IMR-90 (cell line): ENCODE measurements around the gene RELN. TPM values are rescaled to one million over a fixed set of nuclear protein-coding genes. Genes with fewer than 3 reads are reported as not detected.

ENCODE experiments used
- ATAC-seq: fragments of 200-7000 bp; cut with Tn5 transposase; 2 replicates; pipeline ENCODE4 v1.9.1; 2020; ENCODE audit warnings: low read depth, mild to moderate bottlenecking, moderate library complexity
- BruUV-seq: library from RNA; stranded (reverse); fragments of 400-500 nt; replicated peaks from 2 replicates; lab custom pipeline; 2021; lab: Mats Ljungman, UMichigan
- CTCF ChIA-PET: fragments of 300-600 bp; formaldehyde crosslinking; extraction: SDS; loops from one replicate; lab custom pipeline; 2021; ENCODE audit warnings: antibody characterized with exemption; lab: Yijun Ruan, JAX
- POLR2A ChIA-PET: fragments of 300-600 bp; sonication (Branson Sonifier 250); formaldehyde crosslinking; loops from one replicate; lab custom pipeline; 2022; ENCODE audit warnings: antibody characterized with exemption; ENCODE audit not compliant: unreplicated experiment; lab: Charles Lee
- DNase-seq: peaks from one replicate; pipeline ENCODE4 v3.0.0; 2013
- H2AFZ ChIP-seq: replicated peaks from 2 replicates; pipeline ENCODE3; 2013; ENCODE audit warnings: low read length, mild to moderate bottlenecking; ENCODE audit not compliant: poor library complexity
- H2AK5ac ChIP-seq: 2 replicates; pipeline ENCODE4 v1.6.1; 2013; ENCODE audit warnings: low read depth, low read length, inconsistent platforms
- H2AK9ac ChIP-seq: replicated peaks from 2 replicates; pipeline ENCODE3; 2013; ENCODE audit warnings: mild to moderate bottlenecking, low read depth, low read length, moderate library complexity; ENCODE audit not compliant: poor library complexity
- H2BK120ac ChIP-seq: 2 replicates; pipeline ENCODE4 v1.6.1; 2013; ENCODE audit warnings: low read depth, low read length, inconsistent platforms
- H2BK15ac ChIP-seq: 3 replicates; pipeline ENCODE4 v1.6.1; 2013; ENCODE audit warnings: low read depth, low read length, inconsistent platforms
- H2BK20ac ChIP-seq: 2 replicates; pipeline ENCODE4 v1.6.1; 2013; ENCODE audit warnings: low read depth, mild to moderate bottlenecking, inconsistent platforms, low read length, moderate library complexity
- H2BK5ac ChIP-seq: 2 replicates; pipeline ENCODE4 v1.6.1; 2013; ENCODE audit warnings: mild to moderate bottlenecking, low read depth, low read length, inconsistent platforms; ENCODE audit not compliant: poor library complexity, severe bottlenecking
- H3K14ac ChIP-seq: replicated peaks from 2 replicates; pipeline ENCODE4 v1.6.1; 2013; ENCODE audit warnings: low read depth, low read length, inconsistent platforms
- H3K18ac ChIP-seq: 2 replicates; pipeline ENCODE4 v1.6.1; 2013; ENCODE audit warnings: low read depth, low read length, control low read depth
- H3K23ac ChIP-seq: 2 replicates; pipeline ENCODE4 v1.6.1; 2013; ENCODE audit warnings: low read depth, low read length, inconsistent platforms
- H3K27ac ChIP-seq: 2 replicates; pipeline ENCODE4 v1.5.1; 2013; ENCODE audit warnings: mild to moderate bottlenecking, control low read depth, low read length; ENCODE audit not compliant: insufficient read depth
- H3K27me3 ChIP-seq: 2 replicates; pipeline ENCODE4 v1.6.1; 2013; ENCODE audit warnings: low read length; ENCODE audit not compliant: control insufficient read depth, insufficient read depth
- H3K36me3 ChIP-seq: 2 replicates; pipeline ENCODE4 v1.6.1; 2013; ENCODE audit warnings: low read length, mixed read lengths; ENCODE audit not compliant: control insufficient read depth, insufficient read depth
- H3K4ac ChIP-seq: 2 replicates; pipeline ENCODE4 v1.6.1; 2013; ENCODE audit warnings: low read depth, low read length, inconsistent platforms
- H3K4me1 ChIP-seq: 2 replicates; pipeline ENCODE4 v1.6.1; 2013; ENCODE audit warnings: low read length, mixed read lengths; ENCODE audit not compliant: control insufficient read depth, insufficient read depth
- H3K4me2 ChIP-seq: 2 replicates; pipeline ENCODE4 v1.6.1; 2013; ENCODE audit warnings: low read depth, mild to moderate bottlenecking, control low read depth, low read length, moderate library complexity
- H3K4me3 ChIP-seq: 2 replicates; pipeline ENCODE4 v1.5.1; 2013; ENCODE audit warnings: low read depth, mild to moderate bottlenecking, control low read depth, low read length, moderate library complexity; ENCODE audit not compliant: insufficient read depth
- H3K56ac ChIP-seq: 2 replicates; pipeline ENCODE4 v1.6.1; 2013; ENCODE audit warnings: low read length, inconsistent platforms; ENCODE audit not compliant: insufficient read depth; ENCODE audit errors: extremely low read depth
- H3K79me1 ChIP-seq, 2 experiments: 2 replicates each; pipeline ENCODE4 v1.6.1; 2013; ENCODE audit warnings: low read length in 2 of 2, inconsistent platforms in 1 of 2, low read depth in 1 of 2
- H3K9ac ChIP-seq: 2 replicates; pipeline ENCODE4 v1.6.1; 2013; ENCODE audit warnings: low read depth, low read length, control low read depth
- H3K9me1 ChIP-seq: 2 replicates; pipeline ENCODE4 v1.6.1; 2013; ENCODE audit warnings: low read length, inconsistent platforms; ENCODE audit not compliant: insufficient read depth
- H3K9me3 ChIP-seq: 2 replicates; pipeline ENCODE4 v1.6.1; 2013; ENCODE audit warnings: low read length; ENCODE audit not compliant: control insufficient read depth, insufficient read depth
- H4K20me1 ChIP-seq: 2 replicates; pipeline ENCODE4 v1.6.1; 2013; ENCODE audit warnings: low read length, inconsistent platforms; ENCODE audit not compliant: insufficient read depth
- H4K5ac ChIP-seq: 2 replicates; pipeline ENCODE4 v1.6.1; 2013; ENCODE audit warnings: mild to moderate bottlenecking, low read depth, low read length, control low read depth
- H4K8ac ChIP-seq, 2 experiments: 2 replicates each; pipeline ENCODE4 v1.6.1; 2013; ENCODE audit warnings: low read depth in 2 of 2, low read length in 2 of 2, control low read depth in 1 of 2, inconsistent platforms in 1 of 2
- H4K91ac ChIP-seq: 2 replicates; pipeline ENCODE4 v1.6.1; 2013; ENCODE audit warnings: low read depth, low read length, inconsistent platforms; ENCODE audit not compliant: insufficient read depth
- BHLHE40 ChIP-seq: fragments of 150-350 bp; IDR thresholded peaks from 2 replicates; pipeline ENCODE4 v1.6.1; 2016; ENCODE audit warnings: mild to moderate bottlenecking, low read depth, low read length
- CEBPB ChIP-seq: IDR thresholded peaks from 2 replicates; pipeline ENCODE4 v1.6.1; 2012; ENCODE audit warnings: low read depth, low read length, improper control_type of control experiment
- CHD1 ChIP-seq: IDR thresholded peaks from 2 replicates; pipeline ENCODE4 v1.6.1; 2012; ENCODE audit warnings: low read depth, low read length, improper control_type of control experiment
- FOS ChIP-seq: fragments of 150-350 bp; IDR thresholded peaks from 2 replicates; pipeline ENCODE4 v1.6.1; 2016; ENCODE audit warnings: low read depth, low read length
- MAFK ChIP-seq: IDR thresholded peaks from 2 replicates; pipeline ENCODE4 v1.6.1; 2012; ENCODE audit warnings: low read depth, low read length, improper control_type of control experiment
- MXI1 ChIP-seq: IDR thresholded peaks from 2 replicates; pipeline ENCODE4 v1.6.1; 2012; ENCODE audit warnings: low read depth, mild to moderate bottlenecking, low read length, moderate library complexity, borderline replicate concordance
- NFE2L2 ChIP-seq: fragments of 150-350 bp; IDR thresholded peaks from 2 replicates; pipeline ENCODE4 v1.6.1; 2016; ENCODE audit warnings: low read depth, mild to moderate bottlenecking, low read length
- POLR2A ChIP-seq: IDR thresholded peaks from 2 replicates; pipeline ENCODE4 v1.6.1; 2012; ENCODE audit warnings: mild to moderate bottlenecking, low read depth, low read length
- RAD21 ChIP-seq: IDR thresholded peaks from 2 replicates; pipeline ENCODE4 v1.6.1; 2012; ENCODE audit warnings: low read length, improper control_type of control experiment
- RCOR1 ChIP-seq: IDR thresholded peaks from 2 replicates; pipeline ENCODE4 v1.6.1; 2012; ENCODE audit warnings: mild to moderate bottlenecking, low read length, improper control_type of control experiment; ENCODE audit not compliant: insufficient replicate concordance
- RFX5 ChIP-seq: IDR thresholded peaks from 2 replicates; pipeline ENCODE4 v1.8.0; 2012; ENCODE audit warnings: low read depth, mild to moderate bottlenecking, low read length, moderate library complexity
- SMC3 ChIP-seq: fragments of 150-350 bp; IDR thresholded peaks from 2 replicates; pipeline ENCODE4 v1.6.1; 2016; ENCODE audit warnings: low read depth, mild to moderate bottlenecking, antibody characterized with exemption, low read length, moderate library complexity
- WGBS, 2 experiments: methylation state at CpG; one replicate each; pipeline versions ENCODE4 v1.1.5 to v1.1.7; 2013; ENCODE audit warnings: missing lambda C conversion rate in 2 of 2; ENCODE audit not compliant: insufficient read length in 1 of 2; ENCODE audit errors: extremely low coverage in 2 of 2; 5-methylcytosine and 5-hydroxymethylcytosine counted together
- dilution Hi-C: fragments of 300-500 bp; cut with HindIII; formaldehyde crosslinking; loops from one replicate; pipeline ENCODE4 v1.14.3; 2018; ENCODE audit warnings: low sequenced_read_pairs; ENCODE audit not compliant: unreplicated experiment
- in situ Hi-C: fragments of 300-500 bp; cut with MboI; formaldehyde crosslinking; loops from 3 replicates; pipeline ENCODE4 v1.14.3; 2019; ENCODE audit warnings: low sequenced_read_pairs, inconsistent platforms, mixed read lengths
- intact Hi-C: fragments of 100-400 bp; cut with micrococcal nuclease; formaldehyde crosslinking; loops from 2 replicates; pipeline ENCODE4 v1.10.0; 2022
- polyA plus RNA-seq, 3 experiments: library from polyadenylated mRNA; depleted of rRNA; stranded (reverse); fragments of >200 nt; gene quantifications; 2 replicates each; pipeline ENCODE4 v1.2.3, GENCODE V29; 2012; ENCODE audit warnings: low replicate concordance in 1 of 3
- total RNA-seq: library from RNA; depleted of rRNA; stranded (reverse); fragments of >200 nt; gene quantifications from 2 replicates; pipeline ENCODE4 v1.2.3, GENCODE V29; 2012
- TF ChIP-seq, protein P1 (sequence below): fragments of 150-350 bp; IDR thresholded peaks from 2 replicates; pipeline ENCODE4 v1.6.1; 2016; ENCODE audit warnings: low read depth, mild to moderate bottlenecking, low read length, moderate library complexity, borderline replicate concordance
- TF ChIP-seq, protein P2 (sequence below): conservative IDR thresholded peaks from 2 replicates; pipeline ENCODE4 v1.5.1; 2012; ENCODE audit warnings: mild to moderate bottlenecking, low read depth, low read length, improper control_type of control experiment
- TF ChIP-seq, protein P3 (sequence below): fragments of 150-350 bp; IDR thresholded peaks from 2 replicates; pipeline ENCODE4 v1.6.1; 2017; ENCODE audit warnings: mild to moderate bottlenecking, antibody characterized with exemption, low read length, low read depth

The RELN gene
- total and polyA plus RNA-seq, 2 of the 4 experiments (the other 2 are of a cell fraction): 14.7 to 23.7 TPM

DNA sequence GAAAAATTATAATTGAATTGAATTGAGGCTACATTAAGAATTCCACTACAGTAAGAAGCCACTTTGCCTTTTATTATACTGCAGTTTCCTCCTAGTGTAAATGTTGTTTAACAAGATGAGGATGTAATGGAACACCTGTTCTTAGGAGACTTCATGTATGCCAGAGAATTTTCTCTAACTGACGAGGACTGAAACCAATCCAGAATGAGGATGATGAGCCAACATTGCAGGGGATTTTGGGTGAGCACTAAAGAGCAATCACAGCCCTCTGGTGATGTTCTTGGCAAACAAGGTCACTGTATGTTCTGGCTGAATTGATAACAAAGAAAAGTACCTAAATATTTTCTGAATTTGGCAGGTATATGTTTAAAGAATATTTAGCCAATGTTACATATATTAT lies 60.9 kb downstream of the RELN start:
- POLR2A ChIA-PET: no interaction called here
- in situ Hi-C loops: no loop called here
- ATAC-seq: no peak

More for the DNA sequence above, 60.9 kb downstream of the RELN start:
- H3K27me3 ChIP-seq: no peaks in the 10 kb centered on the region
- no peak overlapping the region for H2BK15ac ChIP-seq
- H2BK120ac ChIP-seq: no peak overlapping the region
- intact Hi-C loops (no loop called here), dilution Hi-C loops (no loop called here)
- no peaks in the 10 kb centered on the region for H4K20me1 ChIP-seq
- H3K36me3 ChIP-seq: no peaks in the 10 kb centered on the region
- no CpG with 5 or more reads among the region's 1 CpG for WGBS, 2 experiments
- H4K8ac ChIP-seq: no peak overlapping the region
- no peak overlapping the region for H3K18ac ChIP-seq
- TF ChIP-seq, protein P1, sequence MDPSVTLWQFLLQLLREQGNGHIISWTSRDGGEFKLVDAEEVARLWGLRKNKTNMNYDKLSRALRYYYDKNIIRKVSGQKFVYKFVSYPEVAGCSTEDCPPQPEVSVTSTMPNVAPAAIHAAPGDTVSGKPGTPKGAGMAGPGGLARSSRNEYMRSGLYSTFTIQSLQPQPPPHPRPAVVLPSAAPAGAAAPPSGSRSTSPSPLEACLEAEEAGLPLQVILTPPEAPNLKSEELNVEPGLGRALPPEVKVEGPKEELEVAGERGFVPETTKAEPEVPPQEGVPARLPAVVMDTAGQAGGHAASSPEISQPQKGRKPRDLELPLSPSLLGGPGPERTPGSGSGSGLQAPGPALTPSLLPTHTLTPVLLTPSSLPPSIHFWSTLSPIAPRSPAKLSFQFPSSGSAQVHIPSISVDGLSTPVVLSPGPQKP: no peak
- TF ChIP-seq CEBPB: no peak
- TF ChIP-seq CHD1: no peak
- no peak for TF ChIP-seq MAFK
- no peak for TF ChIP-seq SMC3
- TF ChIP-seq, protein P2, sequence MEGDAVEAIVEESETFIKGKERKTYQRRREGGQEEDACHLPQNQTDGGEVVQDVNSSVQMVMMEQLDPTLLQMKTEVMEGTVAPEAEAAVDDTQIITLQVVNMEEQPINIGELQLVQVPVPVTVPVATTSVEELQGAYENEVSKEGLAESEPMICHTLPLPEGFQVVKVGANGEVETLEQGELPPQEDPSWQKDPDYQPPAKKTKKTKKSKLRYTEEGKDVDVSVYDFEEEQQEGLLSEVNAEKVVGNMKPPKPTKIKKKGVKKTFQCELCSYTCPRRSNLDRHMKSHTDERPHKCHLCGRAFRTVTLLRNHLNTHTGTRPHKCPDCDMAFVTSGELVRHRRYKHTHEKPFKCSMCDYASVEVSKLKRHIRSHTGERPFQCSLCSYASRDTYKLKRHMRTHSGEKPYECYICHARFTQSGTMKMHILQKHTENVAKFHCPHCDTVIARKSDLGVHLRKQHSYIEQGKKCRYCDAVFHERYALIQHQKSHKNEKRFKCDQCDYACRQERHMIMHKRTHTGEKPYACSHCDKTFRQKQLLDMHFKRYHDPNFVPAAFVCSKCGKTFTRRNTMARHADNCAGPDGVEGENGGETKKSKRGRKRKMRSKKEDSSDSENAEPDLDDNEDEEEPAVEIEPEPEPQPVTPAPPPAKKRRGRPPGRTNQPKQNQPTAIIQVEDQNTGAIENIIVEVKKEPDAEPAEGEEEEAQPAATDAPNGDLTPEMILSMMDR: no peak
- TF ChIP-seq, protein P3, sequence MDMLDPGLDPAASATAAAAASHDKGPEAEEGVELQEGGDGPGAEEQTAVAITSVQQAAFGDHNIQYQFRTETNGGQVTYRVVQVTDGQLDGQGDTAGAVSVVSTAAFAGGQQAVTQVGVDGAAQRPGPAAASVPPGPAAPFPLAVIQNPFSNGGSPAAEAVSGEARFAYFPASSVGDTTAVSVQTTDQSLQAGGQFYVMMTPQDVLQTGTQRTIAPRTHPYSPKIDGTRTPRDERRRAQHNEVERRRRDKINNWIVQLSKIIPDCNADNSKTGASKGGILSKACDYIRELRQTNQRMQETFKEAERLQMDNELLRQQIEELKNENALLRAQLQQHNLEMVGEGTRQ: no peak
- no peak for TF ChIP-seq POLR2A
- no peak for TF ChIP-seq RAD21
- TF ChIP-seq FOS: no peak
- TF ChIP-seq RFX5: no peak
- no peak for TF ChIP-seq NFE2L2
- TF ChIP-seq BHLHE40: no peak
- TF ChIP-seq RCOR1: no peak
- TF ChIP-seq MXI1: no peak
- no peak overlapping the region for H3K23ac ChIP-seq
- no peak overlapping the region for H2BK5ac ChIP-seq
- H3K79me1 ChIP-seq: no peaks in the 10 kb centered on the region
- no peak overlapping the region for H3K27ac ChIP-seq
- no peak overlapping the region for H2AK5ac ChIP-seq
- no TSS peak for BruUV-seq
- no peak overlapping the region for H3K9ac ChIP-seq
- no peaks in the 10 kb centered on the region for H3K9me3 ChIP-seq
- no peak overlapping the region for H2BK20ac ChIP-seq
- H3K9me1 ChIP-seq: no peaks in the 10 kb centered on the region
- no peak for DNase-seq
- no peak overlapping the region for H3K56ac ChIP-seq
- no peak overlapping the region for H3K4me2 ChIP-seq
- H2AFZ ChIP-seq: no peak overlapping the region
- CTCF ChIA-PET: no interaction called here
- no peak overlapping the region for H4K5ac ChIP-seq
- no peak overlapping the region for H4K91ac ChIP-seq
- no peak overlapping the region for H2AK9ac ChIP-seq
- no peaks in the 10 kb centered on the region for H3K4me1 ChIP-seq
- no peak overlapping the region for H3K4me3 ChIP-seq
- no peak overlapping the region for H3K14ac ChIP-seq
- no peak overlapping the region for H3K4ac ChIP-seq
